Measurements from ENCODE around the gene SYCE1. TPM values are rescaled to one million over a fixed set of nuclear protein-coding genes. Genes with fewer than 3 reads are reported as not detected.
A peak's percentile ranks its signal among the peaks of the same experiment; 100 is the strongest.

Gene SYCE1
- polyA plus RNA-seq, 1 donor (not counting 4 experiments of a cell fraction or from before 2014, with no cell fraction given) = not detected

- no peak for FAIRE-seq
- no peak overlapping the region for H3K9ac ChIP-seq (ENCODE audit: control insufficient read depth, extremely low read depth, insufficient read depth, low read length)
- no peaks in the 10 kb centered on the region for H3K4me1 ChIP-seq (ENCODE audit: control insufficient read depth, extremely low read depth, insufficient read depth, low read length)
- H3K9me1 ChIP-seq (ENCODE audit: control insufficient read depth, extremely low read depth, insufficient read depth, low read length) = no peaks in the 10 kb centered on the region
- peak overlapping the region; percentile 37 for H3K4me2 ChIP-seq (ENCODE audit: control insufficient read depth, extremely low read depth, insufficient read depth, low read depth, low read length)
- H3K79me2 ChIP-seq (ENCODE audit: control insufficient read depth, insufficient read depth, low read length) = no peaks in the 10 kb centered on the region
- dilution Hi-C loops (cut with MboI; ENCODE audit: extremely low pct_ligation_motif_present, low sequenced_read_pairs) = no loop called here
- no peak for DNase-seq (ENCODE audit: low read depth, low spot score)
- H4K20me1 ChIP-seq (ENCODE audit: control insufficient read depth, extremely low read depth, insufficient read depth, low read length) = no peaks in the 10 kb centered on the region
- H3K9me3 ChIP-seq (ENCODE audit: control insufficient read depth, low read depth, low read length) = no peaks in the 10 kb centered on the region
- H3K27ac ChIP-seq (ENCODE audit: control insufficient read depth, insufficient read depth, low read length) = no peak overlapping the region
- no peak overlapping the region for H2AFZ ChIP-seq (ENCODE audit: control insufficient read depth, low read length)
- H3K4me3 ChIP-seq (ENCODE audit: control insufficient read depth in 2 of 3, extremely low read depth in 1 of 3, insufficient read depth in 2 of 3, low read depth in 1 of 3, low read length in 3 of 3) = peak overlapping the region in 1 of 3 experiments; percentile 36
- no peaks in the 10 kb centered on the region for H3K36me3 ChIP-seq (ENCODE audit: control insufficient read depth in 2 of 2, extremely low read depth in 1 of 2, insufficient read depth in 2 of 2, low read length in 2 of 2)
- TF ChIP-seq EZH2 (IDR thresholded peaks at IDR 0.05; ENCODE audit: low read length) (peak; percentile 60), CTCF (optimal IDR thresholded peaks at IDR 0.05 in 1 of 3, IDR thresholded peaks at IDR 0.05 in 1 of 3, conservative IDR thresholded peaks at IDR 0.05 in 1 of 3; ENCODE audit: extremely low read depth in 1 of 3, insufficient read depth in 2 of 3, low read length in 3 of 3) (no peak)
- H3K27me3 ChIP-seq (ENCODE audit: control insufficient read depth, extremely low read depth, insufficient read depth, low read length) = peaks cover 49% of the 10 kb centered on the region
These were observed 37.6 kb downstream of the SYCE1 start for GRCh38 chr10:133527771-133528271.

- Histone ChIP-seq H3K27me3 (ENCODE audit: control insufficient read depth, extremely low read depth, insufficient read depth, low read length) (peaks cover 49% of the 10 kb centered on the region), H3K36me3 (ENCODE audit: control insufficient read depth in 2 of 2, extremely low read depth in 1 of 2, insufficient read depth in 2 of 2, low read length in 2 of 2) (no peaks in the 10 kb centered on the region), H3K79me2 (ENCODE audit: control insufficient read depth, insufficient read depth, low read length) (no peaks in the 10 kb centered on the region), H2AFZ (ENCODE audit: control insufficient read depth, low read length) (no peak within 1 kb of the TSS), H3K9me3 (ENCODE audit: control insufficient read depth, low read depth, low read length) (no peaks in the 10 kb centered on the region), H3K9ac (ENCODE audit: control insufficient read depth, extremely low read depth, insufficient read depth, low read length) (no peak within 1 kb of the TSS), H3K4me1 (ENCODE audit: control insufficient read depth, extremely low read depth, insufficient read depth, low read length) (no peaks in the 10 kb centered on the region), H3K27ac (ENCODE audit: control insufficient read depth, insufficient read depth, low read length) (no peak within 1 kb of the TSS), H3K4me2 (ENCODE audit: control insufficient read depth, extremely low read depth, insufficient read depth, low read depth, low read length) (peak within 1 kb of the TSS; percentile 37), H3K4me3 (ENCODE audit: control insufficient read depth in 2 of 3, extremely low read depth in 1 of 3, insufficient read depth in 2 of 3, low read depth in 1 of 3, low read length in 3 of 3) (peak within 1 kb of the TSS in 1 of 3 experiments; percentile 36), H3K9me1 (ENCODE audit: control insufficient read depth, extremely low read depth, insufficient read depth, low read length) (no peaks in the 10 kb centered on the region), H4K20me1 (ENCODE audit: control insufficient read depth, extremely low read depth, insufficient read depth, low read length) (no peaks in the 10 kb centered on the region)
- no peak for DNase-seq (ENCODE audit: low read depth, low spot score)
- no peak for FAIRE-seq
- no peak for TF ChIP-seq EZH2 (IDR thresholded peaks at IDR 0.05; ENCODE audit: low read length)
- TF ChIP-seq CTCF (optimal IDR thresholded peaks at IDR 0.05 in 1 of 3, IDR thresholded peaks at IDR 0.05 in 1 of 3, conservative IDR thresholded peaks at IDR 0.05 in 1 of 3; ENCODE audit: extremely low read depth in 1 of 3, insufficient read depth in 2 of 3, low read length in 3 of 3) = no peak
- dilution Hi-C loops (cut with MboI; ENCODE audit: extremely low pct_ligation_motif_present, low sequenced_read_pairs) = no loop called here
These were observed 38.3 kb downstream of the SYCE1 start, which contains the start of gene CYP2E1 for GRCh38 chr10:133526957-133527588. Gene CYP2E1 (plus strand): TSS chr10:133527363. CDS start chr10:133527396, 33 bp downstream.
